ENCODE data around the gene LEAP2. TPM values are rescaled to one million over a fixed set of nuclear protein-coding genes. Genes with fewer than 3 reads are reported as not detected.

LEAP2 gene
- total and polyA plus RNA-seq, 10 of the 15 experiments (the other 5 are each of a cell fraction or from before 2014, with no cell fraction given): 1.9 to 8.8 (median 2.3) TPM

DNA sequence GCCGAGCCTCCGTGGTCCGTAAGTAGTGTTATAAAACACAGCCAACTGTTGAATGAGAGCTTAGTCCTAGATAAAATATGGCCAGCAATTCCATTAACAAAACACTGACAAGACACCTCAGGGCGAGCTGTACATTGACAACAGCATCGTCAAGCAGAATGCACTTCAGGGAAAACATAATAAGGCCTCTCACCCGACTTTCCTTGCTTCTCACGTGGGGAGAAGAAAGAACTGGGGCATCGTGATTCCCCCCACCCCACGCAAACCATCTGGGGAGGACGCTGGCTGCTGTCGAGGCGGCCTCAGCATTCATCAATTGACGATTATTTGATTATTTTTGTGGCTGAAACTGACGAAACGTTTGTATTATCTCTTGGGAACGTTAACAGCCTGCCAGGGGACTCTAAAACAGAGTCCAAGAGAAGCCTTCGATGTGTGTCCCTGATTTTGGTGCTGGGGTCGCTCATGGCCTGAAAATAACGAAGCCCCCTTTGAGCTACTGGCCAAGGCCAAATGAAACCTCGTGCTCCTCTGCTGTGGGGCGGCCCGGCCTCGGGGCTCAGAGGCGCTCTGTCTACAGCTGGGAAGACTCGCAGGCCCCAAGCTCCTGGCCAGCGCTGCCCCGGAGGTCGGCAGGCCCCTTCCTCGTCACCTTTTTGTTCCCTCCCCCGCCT, 7.7 kb upstream of the LEAP2 start (continued):
- TF ChIP-seq TBL1XR1 (IDR thresholded peaks at IDR 0.05; ENCODE audit: low read depth, low read length) (0 out of 2 replicates have a peak, but pooled peaks have one; percentile 21), SMARCA5 (IDR thresholded peaks at IDR 0.05) (0 out of 2 replicates have a peak, but pooled peaks have one; percentile 65), LARP7 (IDR thresholded peaks at IDR 0.05) (no peak), PML (IDR thresholded peaks at IDR 0.05; ENCODE audit: low read length) (no peak), ATF7 (IDR thresholded peaks at IDR 0.05; ENCODE audit: low read depth) (no peak), NFYA (IDR thresholded peaks at IDR 0.05; ENCODE audit: borderline replicate concordance, low read depth, low read length) (no peak), ZBTB33 (IDR thresholded peaks at IDR 0.05) (0 out of 2 replicates have a peak, but pooled peaks have one; percentile 26), SREBF1 (IDR thresholded peaks at IDR 0.05; ENCODE audit: low read length) (no peak), NFIC (IDR thresholded peaks at IDR 0.05; ENCODE audit: low read depth, low read length) (no peak), KLF5 (IDR thresholded peaks at IDR 0.05; ENCODE audit: partially characterized antibody) (no peak), SUPT20H (IDR thresholded peaks at IDR 0.05; ENCODE audit: borderline replicate concordance, control insufficient read depth, low read depth, low read length) (no peak), CBX5 (IDR thresholded peaks at IDR 0.05; ENCODE audit: low read depth) (no peak), ZNF207 (IDR thresholded peaks at IDR 0.05; ENCODE audit: borderline replicate concordance) (no peak), BRCA1 (IDR thresholded peaks at IDR 0.05; ENCODE audit: low read depth, low read length) (no peak), KAT2A (conservative IDR thresholded peaks at IDR 0.05; ENCODE audit: control insufficient read depth, low read depth, low read length) (no peak), NBN (IDR thresholded peaks at IDR 0.05) (no peak), PAX5 (IDR thresholded peaks at IDR 0.05; ENCODE audit: borderline replicate concordance, low read depth, low read length) (no peak), SMC3 (IDR thresholded peaks at IDR 0.05; ENCODE audit: borderline replicate concordance, low read length) (no peak), SMAD1 (IDR thresholded peaks at IDR 0.05; ENCODE audit: low read depth, partially characterized antibody) (no peak), BHLHE40 (IDR thresholded peaks at IDR 0.05; ENCODE audit: borderline replicate concordance in 1 of 2, low read depth in 2 of 2, low read length in 1 of 2) (no peak), STAT1 (conservative IDR thresholded peaks at IDR 0.05) (no peak), ZNF274 (IDR thresholded peaks at IDR 0.05; ENCODE audit: insufficient read depth, insufficient read length) (no peak), RCOR1 (conservative IDR thresholded peaks at IDR 0.05; ENCODE audit: low read depth, low read length) (no peak), ZNF687 (IDR thresholded peaks at IDR 0.05) (peak; percentile 75; the same call in 1 of the 2 replicates), GABPA (IDR thresholded peaks at IDR 0.05; ENCODE audit: low read depth) (no peak), RUNX3 (IDR thresholded peaks at IDR 0.05; ENCODE audit: low read length) (no peak), SPI1 (IDR thresholded peaks at IDR 0.05; ENCODE audit: borderline replicate concordance, insufficient read depth, low read depth, low read length) (no peak), NFXL1 (IDR thresholded peaks at IDR 0.05; ENCODE audit: borderline replicate concordance) (no peak), STAT3 (IDR thresholded peaks at IDR 0.05; ENCODE audit: low read depth, low read length) (no peak)

Measured in GM12878 (cell line).